ENCODE data around the gene TCTA. TPM values are rescaled to one million over a fixed set of nuclear protein-coding genes. Genes with fewer than 3 reads are reported as not detected.

TCTA gene
- total and polyA plus RNA-seq, 9 of the 15 experiments (the other 6 are each of a cell fraction or from before 2014, with no cell fraction given) = 4.0 to 15.4 (median 8.2) TPM

DNA sequence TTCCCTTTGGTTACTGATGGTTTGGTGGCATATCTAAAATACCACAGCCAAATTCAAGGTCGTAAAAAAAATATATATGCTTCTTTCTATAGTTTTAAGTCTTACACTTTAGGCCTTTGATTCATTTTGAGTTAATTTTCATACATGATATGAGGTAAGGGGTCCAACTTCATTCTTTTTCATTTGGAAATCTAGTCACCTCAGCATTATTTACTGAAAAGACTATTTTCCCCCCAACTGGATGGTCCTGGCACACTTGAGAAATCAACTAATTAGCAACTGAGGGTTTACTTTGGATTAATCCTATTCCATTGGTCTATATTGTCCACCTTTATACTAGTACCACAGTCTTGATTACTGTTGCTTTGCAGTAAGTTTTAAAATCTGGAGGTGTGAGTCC, 26.6 kb upstream of the TCTA start:
- Histone ChIP-seq H3K9ac (ENCODE audit: insufficient read depth in 1 of 2, low read depth in 2 of 2, low read length in 2 of 2) (no peak overlapping the region), H3K36me3 (ENCODE audit: control insufficient read depth, insufficient read depth, low read length) (peaks cover 8% of the 10 kb centered on the region; the same call in 2 of the 3 replicates), H3K4me1 (replicated peaks in 1 of 2; ENCODE audit: control insufficient read depth in 2 of 2, insufficient read depth in 2 of 2, low read length in 2 of 2) (peaks cover 6 to 15% of the 10 kb centered on the region in 2 experiments; a peak in 4 of 5 replicates), H3K4me2 (ENCODE audit: insufficient read depth, low read length) (no peak overlapping the region), H3K27me3 (ENCODE audit: control insufficient read depth in 2 of 2, insufficient read depth in 2 of 2, low read length in 2 of 2) (no peaks in the 10 kb centered on the region), H3K9me3 (replicated peaks; ENCODE audit: control insufficient read depth, insufficient read depth, low read depth, low read length) (no peaks in the 10 kb centered on the region), H3K4me3 (no peak overlapping the region), H3K27ac (ENCODE audit: extremely low read depth, low read depth, low read length) (no peak overlapping the region), H3K9me1 (ENCODE audit: control insufficient read depth, insufficient read depth, low read length) (no peaks in the 10 kb centered on the region), H3K79me2 (ENCODE audit: control insufficient read depth, insufficient read depth, low read length) (peaks cover 91% of the 10 kb centered on the region), H2AFZ (ENCODE audit: low read depth, low read length) (no peak overlapping the region), H4K20me1 (replicated peaks; ENCODE audit: control insufficient read depth, insufficient read depth, low read length) (peaks cover 18% of the 10 kb centered on the region)
- 91% methylated on average over 1 of the region's 1 CpG for WGBS (ENCODE audit: insufficient coverage, low coverage, missing lambda C conversion rate)
- TF ChIP-seq MAFG (tag; conservative IDR thresholded peaks at IDR 0.05) (0 out of 2 replicates have a peak, but pooled peaks have one; percentile 22), IFI16 (CRISPR knock-in tag; IDR thresholded peaks at IDR 0.05) (no peak), MAFF (IDR thresholded peaks at IDR 0.05; ENCODE audit: low read length) (peak; percentile 30; the same call in 1 of the 2 replicates), C11orf30 (IDR thresholded peaks at IDR 0.05; ENCODE audit: low read depth) (peak; percentile 59; the same call in 1 of the 2 replicates), TEAD1 (CRISPR knock-in tag; IDR thresholded peaks at IDR 0.05) (no peak), ZNF274 (IDR thresholded peaks at IDR 0.05; ENCODE audit: borderline replicate concordance, low read depth, low read length) (no peak), ZNF316 (IDR thresholded peaks at IDR 0.05) (peak; percentile 69)
- in situ Hi-C loops (cut with MboI) (no loop called here), intact Hi-C loops (cut with micrococcal nuclease) (no loop called here)
- ChIA-PET POLR2A (no interaction called here), CTCF (ENCODE audit: low intra/inter-chr PET ratio) (no interaction called here)
- ATAC-seq = no peak
- DNase-seq (ENCODE audit: extremely low read depth in 1 of 4, low spot score in 3 of 4) = no peak
- no TSS peak for BruUV-seq (replicated peaks)
- no peak for FAIRE-seq

All from K562 (cell line).